H4 (cell line): ENCODE measurements around the gene BCAS3. TPM values are rescaled to one million over a fixed set of nuclear protein-coding genes. Genes with fewer than 3 reads are reported as not detected.
"Not testable (repeated sequence)": the region's sequence is repeated elsewhere in the genome, so short reads cannot be mapped to it uniquely, and the experiment has no call there.

Experiments used
- DNase-seq: peaks from one replicate; pipeline ENCODE4 v3.0.0-alpha.2; 2015; ENCODE audit warnings: low spot score
- total RNA-seq: library from RNA; depleted of rRNA; stranded (reverse); fragments of >200 nt; shearing (Covaris generic); gene quantifications from 2 replicates; pipeline ENCODE4 v1.2.3, GENCODE V29; 2014

The BCAS3 gene
- total RNA-seq, 1 experiment from 2014 or later = 10.2 TPM

- no peak for DNase-seq
Observed at GRCh38 chr17:61127960-61128359, 450.3 kb downstream of the BCAS3 start.

DNA sequence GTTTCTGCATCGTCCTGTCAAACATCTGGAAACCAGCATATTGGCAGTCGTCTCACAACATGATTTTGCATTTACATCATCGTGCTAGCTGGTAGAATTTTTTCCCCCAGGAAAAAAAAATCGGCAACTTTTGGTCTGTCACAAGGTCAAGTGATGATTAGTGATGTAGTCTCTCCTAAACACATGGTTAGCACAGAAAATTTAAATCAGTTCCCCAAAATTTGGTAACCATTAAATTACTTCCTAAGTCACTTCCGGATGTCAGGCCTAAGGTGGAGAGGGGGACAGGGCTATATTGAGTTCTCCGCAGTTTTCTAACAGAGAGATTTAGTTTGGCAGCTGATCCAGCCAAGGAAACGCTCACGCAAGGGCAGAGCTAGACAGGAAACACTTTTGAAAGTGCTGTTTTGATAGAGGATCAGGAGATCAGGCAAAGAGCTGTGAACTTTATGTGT is 451.0 kb downstream of the BCAS3 start:
- DNase-seq = no peak

DNA sequence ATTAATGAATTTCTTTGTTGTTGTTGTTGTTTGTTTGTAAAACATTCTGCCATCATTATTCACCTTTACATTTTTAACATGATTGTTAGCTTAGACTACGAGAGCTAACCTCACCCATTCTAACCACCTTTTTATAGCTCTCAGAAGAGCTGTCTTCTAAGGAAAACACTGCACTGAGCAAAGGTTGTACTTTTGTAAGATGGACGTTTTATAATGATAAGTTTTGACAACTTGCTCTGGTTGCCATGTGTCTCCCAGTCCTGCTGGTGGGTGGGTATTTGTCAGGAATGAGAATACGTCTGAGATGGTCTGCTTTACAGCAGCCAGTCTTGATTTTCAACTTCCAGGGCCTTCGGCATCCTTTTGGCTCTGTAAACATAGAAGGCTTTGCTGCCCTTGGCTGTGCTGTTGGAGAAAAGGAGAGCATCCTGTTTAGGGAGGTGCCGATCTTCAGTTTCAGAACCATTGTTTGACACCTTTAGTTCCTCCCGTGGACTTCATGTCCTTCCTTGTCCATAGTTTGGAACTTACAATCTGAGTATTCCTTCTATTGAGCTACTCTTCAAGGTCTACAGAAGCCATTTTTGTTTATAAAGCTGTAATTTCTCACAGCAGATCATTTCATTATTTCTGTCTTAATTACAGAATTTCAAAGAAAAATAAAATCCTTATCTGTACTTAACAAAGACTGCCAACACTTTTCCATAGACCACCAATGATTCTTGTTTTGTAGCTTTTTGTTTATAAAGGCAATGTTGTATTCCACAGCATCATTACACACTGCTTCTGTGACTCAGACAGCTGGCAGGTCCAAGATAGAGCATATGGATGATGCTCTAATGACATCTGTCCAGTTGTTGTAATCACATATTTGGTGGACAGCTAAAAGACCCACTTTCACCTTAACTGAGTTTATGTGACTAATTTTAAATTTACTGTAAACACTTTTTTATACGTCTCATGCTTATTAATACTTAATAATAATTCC is 451.9 kb downstream of the BCAS3 start:
- no peak for DNase-seq

DNA sequence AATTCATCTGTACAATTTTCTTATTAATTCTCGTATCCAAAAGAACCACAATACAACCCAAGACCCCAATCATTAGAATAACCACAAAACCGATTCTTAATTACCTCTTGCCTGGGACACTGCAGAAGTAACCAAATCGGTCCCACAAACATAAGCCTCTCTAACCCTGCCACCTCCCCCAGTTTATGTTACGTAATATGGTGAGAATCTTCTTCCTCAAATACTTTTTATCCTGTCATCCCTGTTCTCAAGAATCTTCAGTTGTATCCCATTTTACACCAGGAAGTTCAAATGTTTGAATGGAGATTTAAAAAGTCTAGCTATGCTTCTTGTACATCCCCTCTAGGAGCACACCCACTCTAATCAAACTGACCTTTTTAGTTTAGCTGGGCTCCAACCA is 452.7 kb downstream of the BCAS3 start:
- DNase-seq = no peak

GRCh38 chr17:61131585-61131984 is 453.9 kb downstream of the BCAS3 start:
- no peak for DNase-seq

GRCh38 chr17:61132524-61132923 is 454.9 kb downstream of the BCAS3 start:
- DNase-seq = no peak

DNA sequence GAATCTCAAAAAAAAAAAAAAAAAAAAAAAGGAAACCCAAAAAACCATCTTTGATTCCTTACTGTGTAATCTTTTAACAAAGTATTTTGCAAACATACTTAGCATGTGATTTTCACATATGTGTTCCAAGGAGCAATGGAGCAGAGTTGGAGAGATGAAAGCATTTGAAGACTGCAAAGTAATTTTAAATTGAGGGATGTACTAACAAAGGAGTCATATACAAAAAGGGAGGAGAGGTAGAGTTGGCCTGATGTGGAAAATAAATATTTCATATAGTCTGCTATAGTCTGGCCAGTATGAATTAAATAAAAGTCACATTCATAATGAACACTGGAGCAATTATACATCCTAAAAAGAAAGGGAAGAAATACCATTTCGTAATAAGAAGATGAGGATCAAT is 456.2 kb downstream of the BCAS3 start:
- DNase-seq = no peak

DNA sequence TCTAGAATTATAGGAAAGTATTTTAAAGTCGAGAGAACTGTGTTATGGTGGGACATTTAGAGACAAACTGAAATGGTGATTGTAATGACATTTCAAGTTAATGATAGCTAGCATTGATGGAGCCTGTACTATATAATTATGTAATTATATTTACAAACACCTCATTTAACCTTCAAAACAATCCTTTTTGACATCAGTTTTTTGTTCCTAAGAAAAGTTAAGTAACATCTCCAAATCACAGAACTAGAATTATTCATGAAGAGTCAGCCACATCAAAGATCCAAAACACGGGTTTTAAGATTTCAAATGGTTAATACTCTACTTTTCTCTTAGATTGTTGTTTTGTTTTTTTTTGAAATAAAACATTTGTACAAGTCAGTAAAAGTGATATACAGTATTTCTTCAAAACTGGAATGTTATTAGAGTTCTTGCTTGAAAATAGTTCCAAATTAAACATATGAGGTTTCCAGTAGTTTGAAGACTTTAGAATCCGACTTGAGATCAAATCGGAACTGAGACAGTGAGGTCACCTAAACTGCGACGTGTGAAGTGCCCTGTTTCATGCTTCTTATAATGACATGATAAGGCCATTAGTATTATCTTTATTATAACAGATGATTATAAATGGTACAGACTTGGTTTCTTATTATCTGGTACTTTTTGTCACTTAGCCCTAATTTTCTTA is 457.0 kb downstream of the BCAS3 start:
- no peak for DNase-seq

GRCh38 chr17:61135782-61136181 is 458.1 kb downstream of the BCAS3 start:
- DNase-seq = no peak

DNA sequence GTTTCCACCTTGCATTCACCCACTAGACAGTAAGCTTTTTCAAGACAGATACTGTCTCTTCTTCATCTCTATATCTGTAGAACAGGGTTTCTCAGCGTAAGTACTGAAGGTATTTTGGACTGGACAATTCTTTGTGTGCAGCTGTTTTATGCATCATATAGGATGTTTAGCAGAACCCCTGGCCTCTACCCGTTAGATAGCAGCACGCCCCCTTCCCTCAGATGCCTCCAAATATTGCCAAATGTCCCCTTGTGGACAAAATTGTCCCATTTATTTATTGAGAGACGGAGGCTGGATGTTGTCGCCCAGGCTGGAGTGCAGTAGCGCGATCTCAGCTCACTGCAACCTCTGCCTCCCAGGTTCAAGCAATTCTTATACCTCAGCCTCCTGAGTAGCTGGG is 458.6 kb downstream of the BCAS3 start:
- no peak for DNase-seq

- peak; percentile 84 for DNase-seq
Observed at GRCh38 chr17:61139219-61139618, 461.6 kb downstream of the BCAS3 start.

GRCh38 chr17:61140081-61140786 is 462.6 kb downstream of the BCAS3 start:
- no peak for DNase-seq

- no peak for DNase-seq
Observed at GRCh38 chr17:61143026-61143425, 465.4 kb downstream of the BCAS3 start.

DNA sequence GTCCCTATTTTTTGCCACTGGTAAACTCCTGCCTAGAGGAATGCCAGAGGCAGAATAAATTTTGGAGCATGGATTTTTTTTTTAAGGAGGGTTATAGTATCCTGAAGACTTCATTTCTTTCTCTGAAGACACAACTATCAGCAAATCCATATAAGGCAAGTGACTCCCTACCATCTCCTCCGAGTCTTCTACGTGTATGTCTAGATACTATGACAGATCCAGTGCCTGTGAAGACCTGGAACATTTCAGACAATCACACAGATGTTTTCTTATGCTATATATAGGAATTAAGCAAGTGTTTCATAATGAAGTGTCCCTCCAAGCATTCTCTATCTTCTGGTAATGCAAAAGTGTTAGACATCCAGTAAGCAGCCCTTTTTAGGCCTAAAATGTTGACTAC is 466.5 kb downstream of the BCAS3 start:
- DNase-seq = no peak

DNA sequence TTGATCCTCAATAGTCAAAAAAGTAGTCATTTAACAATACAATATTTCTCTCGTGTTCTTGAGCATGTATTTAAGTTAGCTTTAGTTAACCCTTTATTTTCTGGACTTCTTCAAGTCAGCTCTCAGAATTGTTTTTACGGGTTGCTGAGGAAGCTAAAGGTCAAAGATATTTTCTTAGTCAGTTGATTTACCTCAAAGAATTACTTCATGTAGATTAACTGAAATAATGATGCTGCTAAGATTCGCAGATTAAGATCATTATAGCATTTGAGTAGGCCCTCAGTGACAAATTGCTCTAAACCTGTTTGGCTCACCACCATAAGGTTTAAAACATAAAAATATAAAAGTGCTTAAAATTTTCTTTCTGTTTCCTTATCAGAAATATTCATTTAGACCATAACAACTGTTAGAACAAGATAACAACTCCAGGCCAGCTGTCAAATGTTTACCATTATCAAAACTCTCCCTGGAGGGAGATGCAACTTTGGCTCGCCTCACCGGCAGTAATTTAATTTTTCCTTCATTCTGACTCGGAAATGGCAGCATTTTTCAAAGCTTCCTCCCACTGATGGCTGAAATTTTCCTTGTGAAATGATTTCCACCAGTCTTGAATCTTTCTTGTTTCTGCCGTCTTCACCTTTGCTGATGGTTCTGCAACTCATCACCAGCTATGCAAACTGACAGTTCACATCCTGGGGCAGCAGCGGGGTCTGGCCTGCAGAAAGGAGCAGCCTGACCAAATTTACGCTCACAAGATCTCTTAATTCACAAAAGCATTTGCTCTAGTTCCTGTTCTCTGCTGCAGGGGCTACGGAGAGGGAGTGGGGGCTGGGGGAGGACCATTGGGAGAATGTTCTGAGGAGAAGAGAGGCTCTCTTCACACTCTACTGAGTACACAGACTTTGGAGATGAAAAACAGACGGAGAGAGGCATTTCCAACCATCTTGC is 467.2 kb downstream of the BCAS3 start:
- DNase-seq = no peak

GRCh38 chr17:61146833-61147232 is 469.2 kb downstream of the BCAS3 start:
- not testable (repeated sequence) for DNase-seq

DNA sequence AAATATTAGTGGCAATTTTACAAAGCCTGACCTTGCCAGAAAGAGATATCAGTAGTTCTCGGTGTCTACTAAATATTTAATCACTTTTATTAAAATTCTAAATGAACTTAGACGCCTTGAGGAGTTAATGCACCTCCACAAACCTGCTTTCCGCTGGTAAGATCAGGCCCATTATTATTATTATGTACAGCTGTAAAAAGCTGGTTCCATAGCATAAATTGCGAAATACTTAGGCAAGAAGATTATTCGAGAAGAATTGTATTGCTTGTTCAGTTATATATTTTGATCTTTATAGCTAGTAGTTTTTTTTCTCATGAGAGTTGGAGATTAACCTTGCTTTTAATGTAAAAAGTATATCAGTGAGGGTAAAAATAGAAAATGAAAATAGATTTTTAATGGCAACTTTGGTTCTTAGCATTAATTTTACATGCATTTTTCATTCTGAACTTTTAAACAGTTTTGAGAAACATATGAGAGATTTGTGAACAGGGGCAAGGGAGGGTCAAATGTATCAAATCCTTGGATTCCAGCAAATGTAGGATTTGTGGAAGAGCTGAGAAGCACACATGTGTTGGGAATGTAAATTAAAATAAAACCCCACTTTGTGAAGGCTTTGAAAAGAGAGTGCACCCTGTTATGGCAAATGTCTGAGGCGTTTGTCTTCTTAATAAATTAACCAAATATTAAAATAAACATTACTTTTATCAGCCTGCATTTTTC is 471.6 kb downstream of the BCAS3 start:
- no peak for DNase-seq

DNA sequence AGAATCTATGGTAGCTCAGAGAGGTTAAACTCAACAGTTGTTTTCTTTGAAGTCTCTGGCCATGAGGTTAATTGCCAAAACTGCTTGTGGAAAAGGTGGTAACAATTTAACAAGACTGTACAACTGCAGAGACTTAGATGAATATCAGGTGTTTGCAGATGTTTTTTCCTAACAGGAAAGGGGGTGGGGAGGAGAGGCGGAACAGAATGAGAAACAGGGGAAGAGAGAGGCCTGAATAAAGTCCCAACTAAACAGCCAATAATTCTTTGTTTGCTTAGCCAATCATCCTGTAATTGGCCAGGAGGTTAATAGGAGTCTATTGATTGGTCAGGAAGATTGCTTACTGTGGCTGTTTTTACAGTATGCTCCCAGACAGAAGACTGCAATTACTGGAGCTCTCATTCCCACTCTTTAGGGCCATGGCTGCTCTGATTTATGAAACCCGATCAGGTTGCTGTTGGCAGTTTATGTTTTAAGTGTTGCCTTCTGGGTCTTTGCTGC is 472.3 kb downstream of the BCAS3 start:
- DNase-seq = peak; percentile 23

DNA sequence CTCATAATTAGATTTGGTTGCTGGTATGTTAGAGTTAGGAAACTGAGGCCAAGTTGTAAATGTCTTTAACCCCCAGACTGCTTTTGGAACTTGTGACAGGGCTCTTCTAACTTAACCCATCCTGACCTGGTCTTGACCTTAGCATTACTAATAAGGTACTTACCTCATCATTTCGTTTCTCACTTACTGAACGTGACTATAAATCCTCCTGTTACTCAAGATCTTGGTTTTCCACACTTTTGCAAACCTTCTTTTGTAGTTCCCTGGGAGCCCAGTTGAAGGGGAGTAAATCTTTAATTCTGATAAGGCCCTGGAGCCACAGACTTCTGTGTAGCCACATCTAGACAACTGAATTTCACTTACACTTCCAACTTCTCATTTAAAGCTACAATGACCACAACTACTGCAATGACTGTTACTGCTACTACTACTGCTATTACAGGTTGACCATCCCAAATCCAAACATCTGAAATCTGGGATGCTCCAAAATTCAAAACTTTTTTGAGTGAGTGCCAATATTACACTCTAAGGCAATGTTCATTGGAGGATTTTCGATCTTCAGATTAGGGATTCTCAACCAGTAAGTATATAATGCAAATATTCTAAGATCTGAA is 473.1 kb downstream of the BCAS3 start:
- DNase-seq = no peak

GRCh38 chr17:61152898-61153297 is 475.2 kb downstream of the BCAS3 start:
- DNase-seq = no peak
